GM12878 (cell line): ENCODE measurements around the gene MOV10L1. TPM values are rescaled to one million over a fixed set of nuclear protein-coding genes. Genes with fewer than 3 reads are reported as not detected.
A peak's percentile ranks its signal among the peaks of the same experiment; 100 is the strongest.

Source experiments
- ATAC-seq: fragments of 200-7000 bp; cut with Tn5 transposase; 3 replicates; pipeline ENCODE4 v1.9.1; 2020; ENCODE audit warnings: mild to moderate bottlenecking, moderate library complexity
- BruUV-seq: library from RNA; stranded (reverse); fragments of 400-500 nt; replicated peaks from 2 replicates; lab custom pipeline; 2021; lab: Mats Ljungman, UMichigan
- CTCF ChIA-PET: fragments of 300-600 bp; sonication (Branson Sonifier 250); formaldehyde crosslinking; extraction: SDS; loops from one replicate; lab custom pipeline; 2021; ENCODE audit warnings: inconsistent platforms; lab: Yijun Ruan, JAX
- POLR2A ChIA-PET: fragments of 350-600 bp; formaldehyde crosslinking; extraction: SDS; loops from one replicate; lab custom pipeline; 2021; ENCODE audit warnings: inconsistent platforms; lab: Charles Lee
- RAD21 ChIA-PET: fragments of 300-600 bp; sonication (Branson Sonifier 250); formaldehyde crosslinking; loops from one replicate; lab custom pipeline; 2023; ENCODE audit warnings: antibody characterized with exemption; ENCODE audit not compliant: unreplicated experiment; lab: Charles Lee
- SMC1A ChIA-PET: fragments of 300-600 bp; sonication (Branson Sonifier 250); formaldehyde crosslinking; loops from one replicate; lab custom pipeline; 2023; ENCODE audit not compliant: unreplicated experiment, uncharacterized antibody; lab: Charles Lee
- DNase-seq: peaks from one replicate; pipeline ENCODE4 v3.0.0-alpha.2; 2011; ENCODE audit warnings: low read depth, low spot score
- FAIRE-seq: peaks from 3 replicates; lab custom pipeline; 2011; peaks lifted over from hg19 to GRCh38; lab: Jason Lieb, UNC
- H2AFZ ChIP-seq: 2 replicates; pipeline ENCODE4 v1.6.0; 2011; ENCODE audit warnings: low read depth, low read length, control low read depth; ENCODE audit not compliant: control insufficient read depth
- H3K27ac ChIP-seq: 2 replicates; pipeline ENCODE4 v1.5.1; 2011; ENCODE audit warnings: control low read depth; ENCODE audit not compliant: control insufficient read depth, insufficient read depth
- H3K27me3 ChIP-seq, 2 experiments: replicated peaks in 1 of 2; 2 replicates each; pipeline versions ENCODE4 v1.6.0 to v1.6.1; 2011; ENCODE audit warnings: low read length in 1 of 2; ENCODE audit not compliant: control insufficient read depth in 2 of 2, insufficient read depth in 2 of 2
- H3K36me3 ChIP-seq, 2 experiments: 2 replicates each; pipeline ENCODE4 v1.5.1; 2011; ENCODE audit warnings: low read length in 1 of 2; ENCODE audit not compliant: control insufficient read depth in 2 of 2, insufficient read depth in 2 of 2
- H3K4me1 ChIP-seq: 2 replicates; pipeline ENCODE4 v1.6.1; 2011; ENCODE audit warnings: mild to moderate bottlenecking, low read length, moderate library complexity, mixed read lengths; ENCODE audit not compliant: control insufficient read depth, insufficient read depth
- H3K4me2 ChIP-seq: 2 replicates; pipeline ENCODE4 v1.6.0; 2011; ENCODE audit warnings: control low read depth; ENCODE audit not compliant: control insufficient read depth, insufficient read depth
- H3K4me3 ChIP-seq: fragments of 200-600 bp; sonication (generic); 2 replicates; pipeline ENCODE4 v1.5.1; 2016
- H3K79me2 ChIP-seq: 2 replicates; pipeline ENCODE4 v1.6.0; 2011; ENCODE audit warnings: low read length; ENCODE audit not compliant: control insufficient read depth, insufficient read depth
- H3K9ac ChIP-seq: 2 replicates; pipeline ENCODE4 v1.8.0; 2011; ENCODE audit warnings: low read length, control low read depth, mixed read lengths; ENCODE audit not compliant: control insufficient read depth, insufficient read depth
- H3K9me3 ChIP-seq: replicated peaks from 3 replicates; pipeline ENCODE4 v1.5.1; 2011; ENCODE audit warnings: mild to moderate bottlenecking, low read length; ENCODE audit not compliant: control insufficient read depth, insufficient read depth
- H4K20me1 ChIP-seq: 2 replicates; pipeline ENCODE4 v1.6.0; 2011; ENCODE audit not compliant: control insufficient read depth, insufficient read depth
- BCL11A ChIP-seq: IDR thresholded peaks from 2 replicates; pipeline ENCODE4 v1.6.1; 2011; ENCODE audit warnings: low read depth, low read length
- BCLAF1 ChIP-seq: fragments of 450-650 bp; IDR thresholded peaks from 2 replicates; pipeline ENCODE4 v1.6.1; 2017; ENCODE audit warnings: antibody characterized with exemption, mild to moderate bottlenecking, moderate library complexity
- CBFB ChIP-seq: IDR thresholded peaks from 2 replicates; pipeline ENCODE4 v1.6.1; 2016; ENCODE audit warnings: antibody characterized with exemption, low read depth
- E4F1 ChIP-seq: fragments of 450-650 bp; IDR thresholded peaks from 2 replicates; pipeline ENCODE4 v1.6.1; 2018; ENCODE audit warnings: borderline replicate concordance, mild to moderate bottlenecking; ENCODE audit not compliant: partially characterized antibody
- HDGF ChIP-seq: fragments of 450-650 bp; IDR thresholded peaks from 2 replicates; pipeline ENCODE4 v1.6.1; 2016; ENCODE audit warnings: antibody characterized with exemption
- IKZF1 ChIP-seq: fragments of 450-650 bp; conservative IDR thresholded peaks from 2 replicates; pipeline ENCODE4 v1.6.1; 2017; ENCODE audit warnings: antibody characterized with exemption, mild to moderate bottlenecking
- MEF2A ChIP-seq: IDR thresholded peaks from 2 replicates; pipeline ENCODE4 v1.6.1; 2011; ENCODE audit warnings: low read depth, mild to moderate bottlenecking, low read length, moderate library complexity; ENCODE audit not compliant: insufficient read depth
- PBX3 ChIP-seq: IDR thresholded peaks from 2 replicates; pipeline ENCODE4 v1.6.1; 2011; ENCODE audit warnings: mild to moderate bottlenecking, low read depth, low read length, moderate library complexity; ENCODE audit not compliant: insufficient replicate concordance
- SMAD1 ChIP-seq: fragments of 450-650 bp; IDR thresholded peaks from 2 replicates; pipeline ENCODE4 v1.6.1; 2018; ENCODE audit warnings: mild to moderate bottlenecking, low read depth; ENCODE audit not compliant: partially characterized antibody
- SMAD5 ChIP-seq: IDR thresholded peaks from 2 replicates; pipeline ENCODE4 v1.6.1; 2016; ENCODE audit warnings: antibody characterized with exemption, low read depth
- ZBTB11 ChIP-seq: fragments of 450-650 bp; formaldehyde crosslinking; IDR thresholded peaks from 2 replicates; pipeline ENCODE4 v1.5.0; 2022; ENCODE audit warnings: mild to moderate bottlenecking, missing genetic modification characterization
- WGBS: methylation state at CpG from one replicate; pipeline ENCODE4 v1.1.6; 2016; ENCODE audit warnings: low lambda C conversion rate; ENCODE audit not compliant: insufficient replicate concordance, insufficient coverage; ENCODE audit errors: missing lambda C conversion rate; 5-methylcytosine and 5-hydroxymethylcytosine counted together
- in situ Hi-C: fragments of 300-500 bp; cut with MboI; formaldehyde crosslinking; loops from 9 replicates; pipeline ENCODE4 v1.14.3; 2018; ENCODE audit warnings: mixed read lengths
- intact Hi-C: fragments of 100-400 bp; cut with micrococcal nuclease; formaldehyde crosslinking; loops from one replicate; pipeline ENCODE4 v1.14.2; 2022; ENCODE audit not compliant: unreplicated experiment
- polyA plus RNA-seq, 11 experiments: library from polyadenylated mRNA; depleted of rRNA in 4 of 11; unstranded in 6 of 11; stranded (reverse) in 5 of 11; fragments of >200 nt; fragmentation: Nextera tagmentation in 4 of 11; fragmentation: Illumina TruSeq in 1 of 11; extraction: Ambion mirVana in 4 of 11; extraction: Trizol in 1 of 11; gene quantifications; 1 replicate in 1 of 11; 2 replicates in 10 of 11; pipeline versions ENCODE4 v1.2.1 to v1.2.3, GENCODE V29; 2011 to 2016; ENCODE audit warnings: inconsistent platforms in 2 of 11, missing spikeins in 2 of 11, low read depth in 1 of 11
- total RNA-seq, 4 experiments: library from RNA; depleted of rRNA in 3 of 4; stranded (reverse); fragments of >200 nt in 3 of 4; fragmentation: Illumina TruSeq in 1 of 4; extraction: Trizol in 1 of 4; gene quantifications; 2 replicates each; pipeline versions ENCODE4 v1.2.1 to v1.2.3, GENCODE V29; 2013 to 2021

MOV10L1 gene
- total and polyA plus RNA-seq, 10 of the 15 experiments (the other 5 are each of a cell fraction or from before 2014, with no cell fraction given): 0.22 TPM; not detected in 9

GRCh38 chr22:50053861-50054260 lies 35.9 kb upstream of the MOV10L1 start (continued):
- no peak for TF ChIP-seq BCLAF1
- TF ChIP-seq HDGF: no peak
- TF ChIP-seq E4F1: no peak

- no peak overlapping the region for H3K4me2 ChIP-seq
- TF ChIP-seq SMAD1: no peak
- TF ChIP-seq IKZF1: no peak
- TF ChIP-seq MEF2A: no peak
- TF ChIP-seq BCL11A: no peak
- no peak for TF ChIP-seq CBFB
- no peak for TF ChIP-seq SMAD5
- TF ChIP-seq PBX3: no peak
- TF ChIP-seq ZBTB11 (CRISPR knock-in tag): no peak
These were observed 33.4 kb upstream of the MOV10L1 start for GRCh38 chr22:50056214-50056972.

More at GRCh38 chr22:50056214-50056972, 33.4 kb upstream of the MOV10L1 start:
- 7% methylated on average over 34 of the region's 34 CpGs for WGBS
- ChIA-PET CTCF (interaction anchor here (0.9 kb wide), 1 partner anchor 125 kb away, joined by 4 read pairs; no protein-coding TSS in a partner anchor), POLR2A (no interaction called here), SMC1A (no interaction called here), RAD21 (interaction anchor here (0.6 to 1.6 kb wide), 3 partner anchors 9 to 32 kb away, joined by 3 read pairs; no protein-coding TSS in a partner anchor)
- H4K20me1 ChIP-seq: no peaks in the 10 kb centered on the region
- no peak for FAIRE-seq
- peaks cover 3% of the 10 kb centered on the region; the same call in 1 of the 3 replicates for H3K9me3 ChIP-seq
- no peak overlapping the region for H2AFZ ChIP-seq
- H3K79me2 ChIP-seq: no peaks in the 10 kb centered on the region
- H3K27ac ChIP-seq: no peak overlapping the region
- no TSS peak for BruUV-seq
- no peak overlapping the region for H3K4me3 ChIP-seq
- peak; percentile 48 for ATAC-seq
- H3K9ac ChIP-seq: no peak overlapping the region
- H3K27me3 ChIP-seq: no peaks in the 10 kb centered on the region; a peak in 2 of 4 replicates
- 0 out of 2 replicates have a peak, but pooled peaks cover 3% of the 10 kb centered on the region for H3K4me1 ChIP-seq
- in situ Hi-C loops: no loop called here
- no peaks in the 10 kb centered on the region for H3K36me3 ChIP-seq
- DNase-seq: no peak
- intact Hi-C loops: no loop called here
